Measurements from ENCODE around the gene DIAPH3. TPM values are rescaled to one million over a fixed set of nuclear protein-coding genes. Genes with fewer than 3 reads are reported as not detected.

The DIAPH3 gene
- total RNA-seq, 1 donor from 2014 or later: 1.0 TPM

DNA sequence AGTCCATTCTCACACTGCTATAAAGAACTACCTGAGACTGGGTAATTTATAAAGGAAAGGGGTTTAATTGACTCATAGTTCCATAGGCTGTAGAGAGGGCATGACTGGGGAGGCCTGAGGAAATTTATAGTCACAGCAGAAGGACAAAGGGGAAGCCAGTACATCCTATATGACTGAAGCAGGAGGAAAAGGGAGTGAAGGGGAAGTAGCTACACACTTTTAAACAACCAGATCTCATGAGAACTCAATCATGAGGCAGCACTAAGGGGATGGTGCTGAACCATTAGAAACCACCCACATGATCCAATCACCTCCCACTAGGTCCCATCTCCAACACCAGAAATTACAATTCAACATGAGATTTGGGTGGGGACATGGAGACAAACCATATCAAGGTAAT, 209.1 kb downstream of the DIAPH3 start:
- DNase-seq (ENCODE audit: low spot score): no peak

DNA sequence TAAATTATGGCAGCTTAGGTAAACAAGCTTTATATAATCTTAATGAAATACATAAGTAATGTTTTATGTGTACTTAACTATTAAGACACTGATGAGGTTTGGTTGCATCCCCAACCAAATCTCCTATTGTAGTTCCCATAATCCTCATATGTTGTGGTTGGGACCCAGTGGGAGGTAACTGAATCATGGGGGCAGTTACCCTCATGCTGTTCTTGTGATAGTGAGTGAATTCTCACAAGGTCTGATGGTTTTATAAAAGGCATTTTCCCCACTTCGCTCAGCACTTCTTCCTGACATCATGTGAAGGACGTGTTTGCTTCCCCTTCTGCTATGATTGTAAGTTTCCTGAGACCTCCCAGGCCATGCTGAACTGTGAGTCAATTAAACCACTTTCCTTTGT, 212.7 kb downstream of the DIAPH3 start:
- no peak for DNase-seq (ENCODE audit: low spot score)

DNA sequence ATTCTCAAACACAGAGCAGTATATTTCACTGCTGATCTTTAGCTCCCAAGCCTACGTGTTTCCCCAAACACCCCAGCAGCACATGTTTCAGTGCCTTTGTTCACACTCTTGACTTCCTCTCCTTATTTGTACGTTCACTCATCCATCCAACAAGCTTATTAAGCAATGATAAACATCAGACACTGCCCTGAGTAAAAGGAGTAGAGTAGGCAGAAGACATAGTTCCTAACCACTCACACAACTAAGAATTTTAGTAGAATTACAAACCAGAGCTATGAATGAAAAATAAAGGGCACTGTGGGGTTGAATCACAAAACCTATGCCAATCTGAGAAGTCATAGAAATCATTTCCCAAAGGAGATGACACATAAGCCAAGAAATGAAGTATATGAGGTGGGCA, 213.5 kb downstream of the DIAPH3 start:
- no peak for DNase-seq (ENCODE audit: low spot score)

DNA sequence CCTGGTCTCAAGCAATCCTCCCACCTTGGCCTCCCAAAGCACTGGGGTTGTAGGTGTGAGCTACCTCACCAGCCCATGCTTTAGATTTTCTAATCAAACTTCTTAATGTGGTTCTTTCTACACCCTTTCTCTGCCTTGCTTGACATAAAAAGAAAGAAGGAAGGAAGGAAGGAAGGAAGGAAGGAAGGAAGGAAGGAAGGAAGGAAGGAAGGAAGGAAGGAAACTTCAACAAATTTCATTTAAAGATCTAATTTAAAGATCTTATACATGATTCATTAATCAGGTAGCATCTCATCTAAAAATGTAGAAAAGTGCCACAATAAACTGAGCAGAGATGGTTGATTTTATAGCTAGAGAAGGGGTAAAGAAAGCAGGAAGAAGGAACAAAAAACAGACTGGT, 215.0 kb downstream of the DIAPH3 start:
- no peak for DNase-seq (ENCODE audit: low spot score)

DNA sequence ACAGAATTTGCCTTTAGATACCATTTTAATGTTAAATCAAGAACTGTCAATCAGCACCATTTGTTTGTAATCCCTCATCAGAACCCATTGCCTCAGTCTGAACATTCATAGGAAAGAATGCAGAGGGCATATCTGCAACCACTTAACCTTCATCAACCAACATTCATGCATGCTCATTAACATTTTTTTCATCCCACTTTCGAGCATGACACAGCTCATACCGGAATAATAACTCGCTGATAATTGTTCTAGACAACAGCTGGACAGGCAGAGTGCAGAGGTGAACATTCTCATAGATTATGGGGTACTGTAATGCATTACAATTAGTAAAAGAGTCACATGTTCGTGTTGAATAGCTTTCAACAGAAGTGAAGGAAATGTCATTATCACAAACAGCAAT, 216.8 kb downstream of the DIAPH3 start:
- DNase-seq (ENCODE audit: low spot score): no peak

DNA sequence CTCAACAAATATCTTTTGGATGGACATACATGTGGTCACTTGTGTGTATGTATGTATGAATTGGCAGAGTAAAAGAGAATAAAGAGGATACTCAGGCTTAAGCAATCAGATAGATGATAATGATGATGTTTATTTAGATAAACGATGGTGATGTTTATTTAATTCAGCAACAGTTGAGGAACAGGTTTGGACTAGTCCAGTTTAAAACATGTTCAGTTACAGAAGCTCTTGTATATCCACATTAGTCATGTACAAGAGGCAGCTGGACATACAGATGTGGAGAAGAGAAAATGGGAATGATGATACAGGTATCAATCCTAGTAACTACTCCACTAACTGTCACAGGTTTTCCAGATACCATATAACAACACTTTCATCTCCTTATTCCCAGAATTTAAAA, 232.1 kb downstream of the DIAPH3 start:
- DNase-seq (ENCODE audit: low spot score): no peak

DNA sequence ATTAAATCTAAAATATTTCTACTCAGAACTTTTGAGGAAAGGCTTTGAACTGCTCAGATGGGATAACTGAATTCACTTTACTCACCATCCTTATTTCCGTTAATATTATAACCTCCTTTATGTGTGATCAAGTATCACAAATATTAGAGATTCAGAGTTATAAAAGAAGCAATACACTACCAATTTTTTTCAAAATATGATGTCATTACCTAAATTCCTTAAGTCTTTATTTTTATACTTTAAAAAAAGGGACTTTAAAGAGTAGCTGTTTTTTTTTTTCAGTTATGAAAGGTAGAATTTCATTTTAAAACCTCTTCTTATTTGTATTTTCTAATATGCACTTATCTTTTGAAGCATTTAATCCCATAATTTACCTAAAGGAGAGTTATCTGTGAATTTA, 239.5 kb downstream of the DIAPH3 start:
- no peak for DNase-seq (ENCODE audit: low spot score)

DNA sequence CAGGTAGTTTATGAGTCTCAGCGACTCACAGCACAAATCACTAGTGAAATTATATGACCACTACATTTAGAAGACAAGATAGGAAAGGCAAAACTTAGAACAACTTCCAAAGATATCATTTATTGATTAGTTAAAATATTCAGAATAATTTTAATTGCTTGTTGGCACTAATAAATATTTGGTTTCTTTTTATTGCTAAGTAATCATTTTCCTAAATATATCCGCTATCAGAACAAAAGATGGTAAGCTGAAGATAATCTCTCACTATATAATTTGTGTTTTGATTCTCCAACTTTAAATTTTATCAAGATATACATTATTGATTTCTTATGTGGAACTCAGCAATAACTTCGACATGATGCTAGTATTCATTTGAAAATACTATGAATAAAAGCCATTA, 248.5 kb downstream of the DIAPH3 start:
- no peak for DNase-seq (ENCODE audit: low spot score)

DNA sequence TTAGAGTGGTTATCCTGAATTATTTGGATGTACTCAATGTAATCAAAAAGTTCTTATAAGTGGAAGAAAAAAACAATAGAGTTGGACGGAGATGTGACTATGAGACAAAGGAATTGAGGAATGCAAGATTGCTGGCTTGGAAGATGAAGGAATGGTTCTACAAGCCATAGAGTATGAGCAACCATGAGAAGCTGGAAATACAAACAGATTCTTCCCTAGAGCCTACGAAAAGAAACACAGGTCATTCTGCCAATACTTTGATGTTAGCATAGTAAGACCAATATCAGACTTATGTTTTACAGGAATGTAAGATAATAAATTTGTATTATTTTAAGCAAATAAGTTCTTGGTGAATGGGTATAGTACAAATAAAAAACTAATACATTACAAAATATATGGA, 249.2 kb downstream of the DIAPH3 start:
- no peak for DNase-seq (ENCODE audit: low spot score)

DNA sequence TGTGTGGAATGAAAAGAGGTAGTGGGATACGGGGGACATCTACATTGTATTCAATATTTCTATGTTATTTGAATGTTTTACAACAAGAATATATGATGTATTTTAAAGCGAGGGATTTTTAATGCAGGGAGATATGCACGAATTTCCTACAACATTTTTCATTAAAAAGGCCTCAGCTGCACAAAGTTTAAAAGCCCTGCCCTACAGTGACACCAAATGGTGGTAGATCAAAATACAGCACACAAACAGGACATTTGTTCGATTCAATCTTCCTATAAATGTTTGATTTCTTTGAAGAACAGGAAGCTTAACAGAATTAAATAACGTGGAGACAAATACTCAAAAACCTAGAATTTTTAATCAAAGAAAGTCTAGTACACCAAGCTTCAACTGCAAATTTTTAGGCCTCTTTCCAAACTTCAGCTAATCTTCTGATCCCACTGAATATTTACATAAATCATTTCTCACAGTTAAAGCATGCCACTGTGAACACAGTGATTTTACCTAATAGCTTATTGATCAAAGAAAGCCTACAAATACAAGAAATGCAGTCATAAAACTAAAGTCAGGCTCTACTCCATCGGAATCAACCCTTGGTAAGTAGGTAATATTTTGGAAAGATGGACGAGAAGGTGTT, 257.2 kb downstream of the DIAPH3 start:
- DNase-seq (ENCODE audit: low spot score): no peak

DNA sequence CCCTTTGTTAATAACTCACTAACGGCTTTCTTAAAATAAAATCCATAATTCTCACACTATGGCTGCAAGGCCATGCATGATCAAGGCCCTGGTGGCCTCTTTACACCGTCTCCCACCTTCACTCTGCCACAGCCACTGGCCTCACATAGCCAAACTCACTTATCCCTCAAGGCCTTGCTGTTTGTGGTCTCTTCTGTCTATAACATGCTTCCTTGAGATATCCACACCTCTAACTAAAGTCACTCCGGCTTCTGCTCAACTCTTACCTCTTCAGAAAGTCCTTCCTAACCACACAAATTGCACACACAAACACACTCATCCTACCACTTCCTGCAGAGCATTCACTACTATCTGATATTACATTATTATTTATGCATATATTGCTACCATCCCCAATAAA, 262.5 kb downstream of the DIAPH3 start:
- DNase-seq (ENCODE audit: low spot score): no peak

DNA sequence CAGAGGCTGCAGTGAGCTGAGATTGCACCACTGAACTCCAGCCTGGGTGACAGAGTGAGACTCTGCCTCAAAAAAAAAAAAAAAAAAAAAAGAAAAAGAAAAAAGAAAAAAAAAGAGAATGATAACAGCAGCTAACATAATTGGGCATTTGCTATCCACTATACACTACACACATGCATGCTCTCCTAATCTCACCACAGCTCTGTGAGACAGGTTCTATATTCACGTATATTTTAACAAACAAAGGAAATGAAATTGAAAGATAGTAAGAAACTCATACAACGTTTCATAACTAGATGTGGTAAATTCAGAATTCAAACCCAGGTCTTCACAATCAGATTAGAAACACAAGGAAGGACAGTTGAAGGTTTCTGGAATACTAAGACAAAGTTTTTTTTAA, 265.7 kb downstream of the DIAPH3 start:
- no peak for DNase-seq (ENCODE audit: low spot score)

DNA sequence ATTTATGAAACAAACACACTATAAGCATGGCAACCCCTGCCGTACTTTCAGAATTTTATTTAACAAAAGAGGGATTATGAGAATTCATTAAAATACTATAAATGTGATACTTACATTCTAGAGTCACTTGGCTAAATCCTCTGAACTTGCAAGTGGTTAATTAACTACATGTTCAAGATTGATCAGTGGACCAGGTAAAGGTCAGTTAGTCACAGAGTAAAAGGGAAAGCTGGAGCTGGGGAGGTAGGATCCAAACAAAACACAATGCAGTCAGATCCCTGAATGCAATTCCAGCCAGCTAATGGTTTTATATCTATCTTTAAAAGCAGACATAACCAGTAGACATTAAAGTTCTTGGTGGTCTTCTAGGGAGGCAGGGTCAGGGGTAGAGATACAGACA, 270.5 kb downstream of the DIAPH3 start:
- no peak for DNase-seq (ENCODE audit: low spot score)

DNA sequence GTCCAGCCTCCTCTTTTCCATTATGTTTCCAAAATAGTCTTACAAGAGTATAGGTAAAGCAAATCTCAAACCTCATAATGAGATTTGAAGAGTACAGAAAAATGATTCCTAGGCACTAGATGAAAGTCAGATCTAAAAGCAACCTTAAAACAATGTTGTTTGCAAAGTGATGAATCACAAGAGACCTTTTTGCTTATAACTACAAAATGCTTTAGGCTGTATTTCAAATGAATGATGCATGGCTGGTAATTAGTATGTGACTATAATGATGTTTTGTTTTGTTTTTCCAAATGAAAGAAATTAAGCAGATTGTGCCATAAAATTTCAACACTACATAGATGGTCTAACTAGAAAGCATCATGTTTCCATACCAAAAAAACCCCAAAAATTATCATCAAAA, 272.7 kb downstream of the DIAPH3 start:
- no peak for DNase-seq (ENCODE audit: low spot score)

DNA sequence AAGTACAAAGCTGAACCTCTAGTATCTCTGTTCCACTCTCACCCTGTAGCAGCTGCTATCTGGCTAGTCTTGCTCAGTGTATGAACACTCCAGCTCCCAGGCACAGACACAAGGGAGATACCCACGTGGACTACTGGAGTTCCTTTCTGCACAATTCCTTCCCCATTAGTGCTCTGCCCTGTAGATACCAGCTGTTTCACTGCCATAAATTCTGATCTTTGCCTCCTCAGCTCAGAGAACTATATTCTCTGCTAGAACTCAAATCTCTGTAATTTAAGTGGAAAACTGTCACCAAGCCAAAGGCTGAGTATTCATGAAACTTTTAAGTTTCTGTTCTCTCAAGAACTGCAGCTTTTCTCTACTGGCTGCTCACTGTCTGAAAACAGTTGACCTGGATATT, 273.7 kb downstream of the DIAPH3 start:
- no peak for DNase-seq (ENCODE audit: low spot score)

DNA sequence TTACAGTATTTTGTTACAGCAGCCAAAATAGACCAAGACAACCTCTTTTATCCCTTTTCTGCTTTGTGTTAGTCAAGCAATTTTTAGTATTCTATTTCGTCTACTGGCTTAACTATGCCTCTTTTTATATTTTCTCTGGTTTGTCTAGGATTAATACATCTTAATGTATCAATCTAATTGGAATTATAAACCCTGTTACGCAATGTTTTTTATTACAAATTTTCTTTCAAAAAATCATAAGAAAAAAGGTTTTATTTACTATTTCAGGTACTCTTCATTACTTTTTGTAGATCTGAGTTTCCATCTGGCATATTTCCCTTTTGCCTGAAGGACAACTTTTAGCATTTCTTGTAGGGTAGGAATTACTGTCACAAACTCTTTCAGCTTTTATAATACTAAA, 275.3 kb downstream of the DIAPH3 start:
- DNase-seq (ENCODE audit: low spot score): no peak

DNA sequence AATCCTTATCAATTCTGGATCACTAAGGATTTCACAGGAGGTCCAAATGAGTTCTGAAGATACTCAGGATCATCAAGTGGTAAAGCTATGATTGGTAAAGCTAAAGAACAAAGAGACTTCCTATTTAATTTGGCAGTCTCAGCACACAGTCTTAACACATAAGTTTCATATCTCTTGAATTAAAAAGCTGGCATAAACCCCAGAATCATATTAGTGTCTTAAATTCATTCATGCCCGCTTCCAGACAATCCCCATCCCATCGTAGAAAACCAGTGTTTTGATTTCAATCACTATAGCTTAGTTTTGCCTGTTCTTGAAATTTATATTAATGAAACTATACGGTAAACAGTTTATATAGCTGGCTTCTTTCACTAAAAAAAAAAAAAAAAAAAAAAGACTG, 278.7 kb downstream of the DIAPH3 start:
- DNase-seq (ENCODE audit: low spot score): no peak

DNA sequence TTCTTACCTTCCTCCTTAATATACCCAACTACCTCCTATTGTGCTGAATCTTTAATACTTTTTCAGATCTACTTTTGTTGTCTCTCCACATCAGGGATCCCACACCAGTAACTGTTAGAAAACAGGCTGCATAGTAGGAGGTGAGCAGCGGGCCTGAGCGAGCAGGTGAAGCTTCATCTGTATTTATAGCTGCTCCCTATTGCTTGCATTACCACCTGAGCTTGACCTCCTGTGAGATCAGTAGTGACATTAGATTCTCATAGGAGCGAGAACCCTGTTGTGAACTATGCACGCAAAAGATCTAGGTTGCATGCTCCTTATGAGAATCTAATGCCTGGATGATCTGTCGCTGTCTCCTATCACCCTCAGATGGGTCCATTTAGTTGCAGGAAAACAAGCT, 279.8 kb downstream of the DIAPH3 start:
- DNase-seq (ENCODE audit: low spot score): no peak

DNA sequence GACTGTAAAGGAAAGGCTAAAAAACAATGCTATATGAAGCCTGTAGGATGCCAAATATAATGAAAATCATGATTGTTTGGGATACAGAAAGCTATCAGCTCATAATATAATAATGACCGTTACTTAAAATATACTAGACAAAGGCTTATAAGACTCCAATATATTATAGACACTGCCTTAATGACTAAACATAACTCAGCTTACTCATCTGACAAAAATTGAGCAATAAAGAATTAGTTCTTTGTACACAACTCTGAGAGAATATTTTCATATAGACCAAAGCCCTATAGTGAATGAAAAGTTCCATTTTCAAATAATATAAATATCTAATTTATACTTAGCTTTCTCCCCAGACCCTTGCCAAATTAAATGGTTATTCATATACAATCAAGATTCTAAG, 283.3 kb downstream of the DIAPH3 start:
- no peak for DNase-seq (ENCODE audit: low spot score)

DNA sequence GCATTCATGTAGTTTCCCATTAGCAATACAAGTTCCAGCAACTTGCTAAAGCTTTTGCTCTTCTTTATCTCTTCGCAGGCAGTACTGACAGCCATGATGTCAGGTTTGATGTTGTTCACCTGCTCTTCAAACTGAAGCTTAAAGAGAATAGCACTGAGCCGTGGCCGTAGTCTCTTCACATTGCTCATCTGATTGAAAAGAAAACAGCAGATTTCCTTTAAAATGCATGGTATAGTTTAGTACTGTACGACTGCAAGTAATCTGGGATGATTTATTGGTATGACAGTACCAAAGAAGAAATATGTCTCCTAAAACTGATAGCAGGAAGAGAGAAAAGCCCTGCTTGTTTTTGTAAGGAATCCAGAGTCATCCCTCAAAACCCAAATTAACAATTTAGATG, 284.4 kb downstream of the DIAPH3 start:
- no peak for DNase-seq (ENCODE audit: low spot score)

DNA sequence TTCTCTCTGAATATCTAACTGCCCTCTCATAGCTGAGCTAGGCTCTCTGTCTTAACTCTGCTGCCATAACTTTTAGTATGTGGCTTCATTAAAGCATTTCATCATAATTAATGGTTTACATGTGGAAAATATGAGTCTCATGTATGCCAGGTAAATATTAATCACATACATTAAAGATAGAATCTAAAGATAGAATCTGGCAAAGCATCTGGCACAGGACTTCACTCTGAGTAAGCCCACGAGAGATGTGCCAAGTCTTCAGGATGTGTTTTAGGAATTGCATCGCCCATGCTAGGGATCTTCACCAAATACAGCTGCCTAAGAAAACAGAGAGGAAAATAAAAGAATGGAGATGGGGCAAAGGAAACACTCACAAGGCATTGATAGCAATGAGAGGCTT, 285.8 kb downstream of the DIAPH3 start:
- DNase-seq (ENCODE audit: low spot score): no peak

DNA sequence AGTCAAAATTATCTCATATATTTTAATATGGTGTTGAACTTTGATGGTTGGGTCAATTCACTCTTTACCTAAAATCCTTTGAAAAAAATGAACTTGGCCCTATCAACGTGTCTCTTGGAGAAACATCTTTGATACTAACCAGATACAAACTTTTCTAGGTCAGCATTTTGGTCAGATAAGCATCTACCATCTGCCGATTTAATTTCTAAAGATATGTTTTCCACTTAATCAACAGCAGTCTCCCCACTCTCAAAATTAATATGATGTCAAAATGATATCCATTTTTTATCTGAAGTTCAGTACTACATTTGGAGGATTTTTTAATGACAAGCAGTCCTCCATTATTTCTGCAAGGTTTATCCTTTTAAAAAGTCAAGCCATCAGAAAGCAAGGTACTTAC, 288.8 kb downstream of the DIAPH3 start:
- no peak for DNase-seq (ENCODE audit: low spot score)

DNA sequence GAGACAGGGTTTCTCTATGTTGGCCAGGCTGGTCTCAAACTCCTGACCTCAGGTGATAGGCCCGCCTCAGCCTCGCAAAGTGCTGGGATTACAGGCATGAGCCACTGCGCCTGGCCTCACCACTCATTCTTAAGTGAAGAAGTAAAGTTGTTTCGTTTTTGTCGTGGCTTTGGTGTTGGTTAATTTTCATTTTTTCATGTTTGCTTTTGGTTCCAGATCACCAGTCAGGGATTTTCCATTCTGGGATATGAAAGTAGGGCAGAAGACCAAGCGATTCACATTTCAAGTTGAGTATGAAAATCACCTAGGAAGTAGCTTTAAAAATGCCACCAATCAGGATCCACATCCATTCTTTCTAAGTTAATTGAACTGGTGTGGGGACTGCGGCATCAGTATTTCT, 289.9 kb downstream of the DIAPH3 start:
- DNase-seq (ENCODE audit: low spot score): no peak

DNA sequence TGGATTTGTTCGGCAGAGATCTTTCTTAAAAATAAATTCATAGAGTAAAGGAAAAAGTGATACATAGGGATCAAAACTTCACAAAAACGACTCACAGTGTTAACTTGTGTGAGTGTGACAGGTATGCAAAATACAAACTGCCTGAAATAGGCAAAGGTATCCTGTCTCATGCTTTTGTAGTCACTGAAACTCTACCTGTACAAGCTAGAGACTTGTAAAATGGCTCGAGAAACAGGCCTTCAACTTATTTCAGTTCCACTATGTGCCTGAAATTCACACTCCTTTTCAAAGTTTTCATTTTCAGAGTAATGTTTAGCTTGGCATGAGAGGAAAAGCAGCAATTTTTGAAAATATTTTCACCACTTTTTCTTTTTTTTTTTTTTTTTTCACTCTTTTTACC, 290.4 kb downstream of the DIAPH3 start:
- DNase-seq (ENCODE audit: low spot score): no peak

DNA sequence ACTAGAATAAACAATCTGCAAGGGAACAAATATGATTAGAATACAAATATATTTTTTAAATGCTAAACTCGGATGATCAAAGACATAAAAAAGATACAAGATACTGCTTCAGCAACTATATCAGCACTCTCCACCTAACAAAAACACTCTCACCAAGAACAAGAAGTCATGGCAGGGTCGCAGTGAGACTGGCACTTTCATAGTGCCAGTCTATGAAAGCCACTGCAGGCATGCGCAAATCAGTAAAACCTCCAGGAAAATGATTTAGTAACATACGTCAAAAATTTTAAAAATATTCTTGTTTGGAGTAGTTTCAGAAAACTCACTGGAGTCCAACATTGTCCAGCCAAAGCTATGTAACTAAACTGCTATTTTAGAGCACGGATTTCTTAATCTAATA, 295.9 kb downstream of the DIAPH3 start:
- DNase-seq (ENCODE audit: low spot score): no peak
